ENCODE measurements around the gene NXNL2.

The NXNL2 gene

DNA sequence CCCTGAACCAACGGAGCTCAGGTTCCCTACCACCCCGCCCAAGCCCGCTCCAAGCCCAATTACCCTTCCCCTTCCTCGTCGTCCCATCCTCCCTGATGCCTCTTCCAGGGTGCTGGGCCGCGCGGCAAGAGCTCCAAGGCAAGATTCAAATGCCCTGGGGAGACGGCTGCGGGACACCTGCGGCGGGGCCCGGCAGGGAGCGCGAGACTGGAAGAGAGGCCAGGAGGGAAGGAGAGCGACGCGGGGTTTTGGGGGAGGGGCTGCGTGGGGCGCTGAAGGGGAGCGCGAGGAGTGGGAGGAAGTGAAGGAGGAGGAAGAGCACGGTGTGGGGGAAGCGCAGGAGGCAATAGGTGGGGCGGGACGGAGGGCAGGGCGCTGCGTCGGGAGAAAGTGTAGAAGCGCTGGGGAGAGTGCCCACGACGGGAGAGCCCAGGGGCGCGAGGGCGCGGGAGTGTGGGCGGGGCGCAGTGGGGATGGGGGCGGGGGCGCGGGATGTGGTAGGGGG, 975 bp upstream of the NXNL2 start:
- DNase-seq: no peak

- DNase-seq: no peak
Observed at GRCh38 chr9:88535226-88536022, 446 bp downstream of the NXNL2 start.

GRCh38 chr9:88536023-88536324, 996 bp downstream of the NXNL2 start:
- DNase-seq: no peak

GRCh38 chr9:88536951-88537760, 2.2 kb downstream of the NXNL2 start:
- no peak for DNase-seq

GRCh38 chr9:88537761-88538091, 2.7 kb downstream of the NXNL2 start:
- DNase-seq: peak; percentile 10

DNA sequence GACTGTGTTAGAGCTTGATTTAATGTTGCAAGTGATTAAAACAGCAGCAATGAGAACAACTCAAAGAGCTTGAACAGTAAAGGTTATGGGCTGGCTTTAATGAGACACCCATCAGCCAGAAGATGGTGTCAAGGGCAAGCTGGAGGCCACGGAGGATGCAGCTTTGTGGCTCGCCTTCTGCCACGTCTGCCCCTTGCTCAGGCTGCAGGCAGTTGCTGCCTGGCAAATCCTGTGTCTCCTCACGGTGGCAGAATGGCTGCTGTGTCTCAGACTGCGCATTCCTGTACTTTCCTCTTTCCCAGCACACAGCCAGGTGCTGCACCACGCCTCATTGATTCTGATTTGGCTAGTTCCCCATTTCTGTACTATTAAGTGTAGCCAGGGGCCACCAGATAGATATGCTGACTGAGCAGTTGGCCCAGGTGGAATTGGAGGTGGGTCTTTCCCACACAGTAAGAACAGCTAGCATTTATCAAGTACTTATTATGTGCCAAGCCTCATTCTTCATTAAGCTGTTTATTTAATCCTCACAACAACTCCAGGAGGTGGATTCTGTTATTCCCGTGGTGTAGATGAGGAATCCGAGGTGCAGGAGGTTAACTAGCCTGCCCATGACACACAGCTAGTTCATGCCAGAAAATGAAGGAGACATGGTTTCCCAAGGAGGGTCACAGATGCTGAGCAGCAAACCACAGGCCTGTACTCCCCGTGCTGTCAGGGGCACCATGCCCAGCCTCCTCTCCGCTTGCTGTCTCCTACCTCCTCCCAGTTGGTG, 3.5 kb downstream of the NXNL2 start:
- no peak for DNase-seq

GRCh38 chr9:88539246-88539645, 4.3 kb downstream of the NXNL2 start:
- no peak for DNase-seq

GRCh38 chr9:88540251-88540763, 5.3 kb downstream of the NXNL2 start:
- DNase-seq: no peak

DNA sequence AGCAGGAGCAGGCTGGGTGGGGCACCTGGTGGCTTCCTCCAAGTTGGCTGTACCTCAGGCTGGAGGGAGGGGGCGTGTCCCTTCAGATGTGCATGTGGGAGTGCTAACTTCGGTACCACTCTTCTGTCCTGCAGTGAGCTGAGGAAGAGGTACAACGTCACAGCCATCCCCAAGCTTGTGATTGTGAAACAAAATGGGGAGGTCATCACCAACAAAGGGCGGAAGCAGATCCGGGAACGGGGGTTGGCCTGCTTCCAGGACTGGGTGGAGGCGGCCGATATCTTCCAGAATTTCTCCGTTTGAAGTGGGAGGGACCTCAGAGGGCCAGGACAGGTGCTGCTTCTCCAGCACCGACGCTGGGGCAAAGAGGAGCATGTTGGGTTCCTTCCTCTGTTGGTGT, 9.3 kb downstream of the NXNL2 start:
- DNase-seq: no peak

- DNase-seq: no peak
Observed at GRCh38 chr9:88551546-88552137, 16.7 kb downstream of the NXNL2 start.

- no peak for DNase-seq
Observed at GRCh38 chr9:88553350-88553749, 18.4 kb downstream of the NXNL2 start.

DNA sequence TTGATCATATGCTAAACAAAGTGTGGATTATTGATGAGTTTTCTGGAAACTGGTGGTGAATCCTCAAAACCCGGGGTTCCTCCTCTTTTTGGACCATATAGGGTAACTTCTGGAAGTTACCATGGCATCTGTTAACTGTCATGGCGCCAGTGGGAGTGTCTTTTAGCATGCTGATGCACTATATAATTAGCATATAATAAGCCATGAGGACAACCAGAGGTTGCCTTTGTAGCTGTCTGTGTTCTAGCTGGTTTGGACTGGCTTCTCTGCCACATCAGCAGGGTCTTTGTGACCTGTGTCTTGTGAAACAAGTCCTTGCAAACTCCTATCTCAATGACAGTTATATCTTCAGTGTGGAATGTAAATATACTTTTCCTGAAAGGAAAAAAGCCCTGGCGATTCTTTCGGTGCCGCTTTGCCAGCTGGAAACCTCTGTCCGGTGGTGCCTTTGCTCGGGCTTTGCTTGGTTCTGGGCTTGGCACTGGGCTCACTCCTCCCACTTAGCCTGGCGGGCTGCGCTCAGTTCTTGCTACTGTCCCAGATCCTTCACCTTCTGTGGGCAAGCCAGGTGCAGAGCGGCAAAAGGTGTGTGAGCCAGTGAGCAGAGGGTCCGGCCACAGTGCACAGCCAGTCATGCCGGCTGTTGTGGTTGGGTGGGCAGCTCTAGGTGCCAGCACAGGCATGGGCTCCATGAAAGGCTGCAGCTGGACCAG, 20.4 kb downstream of the NXNL2 start:
- no peak for DNase-seq

DNA sequence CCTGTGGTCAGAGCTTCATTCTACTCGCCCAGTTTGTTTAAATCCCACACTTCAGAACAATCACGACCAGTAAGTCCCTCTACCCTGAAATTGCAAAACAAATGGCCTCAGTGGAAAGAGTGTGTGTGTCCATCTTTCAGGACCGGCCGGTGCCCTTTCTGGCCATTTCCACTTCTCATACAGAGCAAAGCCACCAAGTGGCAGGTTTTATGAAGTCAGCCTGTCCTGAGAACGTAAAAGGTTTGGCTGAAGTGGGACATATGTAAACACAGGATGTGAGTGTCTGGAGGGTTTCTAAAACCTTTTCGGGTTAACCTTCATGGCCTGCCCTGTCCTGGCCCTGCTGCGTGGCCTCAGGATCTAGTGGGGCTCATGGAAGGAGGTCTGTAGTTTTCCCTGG, 24.7 kb downstream of the NXNL2 start:
- DNase-seq: no peak

- DNase-seq: no peak
Observed at GRCh38 chr9:88567870-88568269, 32.9 kb downstream of the NXNL2 start.

GRCh38 chr9:88571419-88571818, 36.4 kb downstream of the NXNL2 start:
- DNase-seq: no peak

GRCh38 chr9:88572684-88573083, 37.7 kb downstream of the NXNL2 start:
- DNase-seq: no peak

DNA sequence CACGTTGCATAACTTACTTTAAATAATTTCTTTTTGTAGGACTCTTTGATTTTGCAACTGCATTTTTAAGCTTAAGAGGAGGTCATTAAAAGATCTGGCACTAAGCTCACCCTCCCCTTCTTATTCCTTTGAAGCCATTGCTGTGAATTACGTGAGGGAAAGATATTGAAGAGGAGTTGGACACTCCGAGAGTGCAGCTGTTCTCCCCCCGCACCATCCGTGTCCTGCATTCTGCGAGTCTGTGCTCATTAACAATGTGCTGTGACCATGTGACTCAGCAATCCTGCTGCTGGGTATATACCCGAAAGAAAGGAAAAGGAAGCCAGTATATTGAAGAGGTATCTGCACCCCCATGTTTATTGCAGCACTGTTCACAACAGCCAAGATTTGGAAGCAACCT, 40.0 kb downstream of the NXNL2 start:
- no peak for DNase-seq

DNA sequence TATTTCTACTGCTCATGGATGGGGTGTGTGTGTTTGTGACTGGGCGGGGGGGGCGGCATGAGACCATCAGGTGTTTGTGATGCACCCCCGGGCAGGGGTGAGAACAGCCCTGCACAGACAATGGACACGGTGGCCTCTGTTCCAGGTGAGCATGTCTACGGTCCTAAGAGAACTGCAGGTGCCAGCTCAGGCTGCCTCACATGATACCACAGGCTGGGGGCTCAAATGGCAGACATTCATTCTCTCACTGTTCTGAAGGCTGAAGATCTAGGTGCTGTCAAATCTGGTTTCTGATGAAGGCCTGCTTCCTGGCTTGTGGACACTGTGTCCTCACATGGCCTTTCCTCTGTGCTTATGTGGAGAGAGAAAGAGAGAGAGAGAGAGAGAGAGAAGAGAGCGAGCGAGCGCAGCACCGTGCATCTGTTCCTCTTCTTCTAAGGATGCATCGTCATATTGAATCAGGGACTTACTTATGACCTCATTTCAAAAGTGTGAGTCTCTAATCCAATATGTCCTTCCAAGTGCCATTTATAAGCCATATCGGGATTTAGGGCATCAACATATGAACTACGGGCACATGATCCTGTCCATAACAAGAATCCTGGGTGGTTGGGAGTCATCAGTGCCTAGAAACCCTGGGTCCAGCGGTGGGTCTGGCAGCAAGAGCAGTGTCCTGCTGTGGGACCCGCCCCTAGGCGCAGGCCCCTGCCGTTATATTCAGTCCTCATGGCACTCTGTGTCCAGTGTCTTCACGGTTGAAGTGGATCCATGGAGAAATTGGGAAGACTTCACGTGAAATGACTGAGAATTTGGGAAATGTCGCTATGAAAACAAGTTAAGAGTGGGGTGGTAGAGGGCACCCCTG, 42.5 kb downstream of the NXNL2 start:
- DNase-seq: no peak

GRCh38 chr9:88578121-88579049, 43.4 kb downstream of the NXNL2 start:
- peak; percentile 7 for DNase-seq

GRCh38 chr9:88579050-88579715, 44.2 kb downstream of the NXNL2 start:
- no peak for DNase-seq
